ENCODE measurements around the gene CERK. TPM values are rescaled to one million over a fixed set of nuclear protein-coding genes. Genes with fewer than 3 reads are reported as not detected.
A peak's percentile ranks its signal among the peaks of the same experiment; 100 is the strongest.

The CERK gene
- polyA plus RNA-seq, 4 donors: 46.1 to 54.9 (median 52.3) TPM

DNA sequence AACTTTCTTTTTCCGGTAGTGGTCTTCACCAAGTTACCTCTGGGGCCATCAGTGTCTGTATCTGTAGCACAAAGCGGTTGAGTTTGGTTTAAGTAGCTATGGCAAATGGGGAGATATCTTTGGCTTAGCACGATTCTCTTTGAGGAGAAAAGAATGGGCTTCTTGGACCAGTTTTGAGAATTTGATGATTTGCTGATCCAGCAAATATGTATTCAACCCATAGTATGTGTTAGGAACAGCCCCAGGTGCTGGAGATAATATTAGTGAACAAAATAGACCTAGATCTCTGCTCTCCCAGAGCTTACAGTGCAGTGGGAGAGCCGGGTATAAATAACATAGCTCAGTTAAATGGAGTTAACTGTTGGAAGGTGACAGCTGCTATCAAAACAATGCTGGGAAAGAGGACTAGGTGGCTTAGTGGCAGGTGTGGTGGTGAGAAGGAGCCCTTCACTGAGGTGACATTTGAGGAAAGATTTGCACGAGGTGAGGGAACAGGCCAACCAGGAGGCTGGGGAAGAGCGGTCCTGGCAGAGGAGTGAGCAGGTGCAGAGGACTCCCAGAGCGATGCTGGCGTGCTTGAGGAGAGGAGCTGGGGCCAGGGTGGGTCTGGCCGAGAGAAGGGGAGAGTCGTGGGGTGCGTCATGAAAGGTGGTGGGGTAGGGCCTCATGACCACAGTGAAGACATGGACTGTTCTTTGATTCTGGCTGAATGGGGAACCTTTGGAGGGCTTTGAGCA lies 29.4 kb upstream of the CERK start:
- no peak for DNase-seq (ENCODE audit: low read depth in 4 of 4, low spot score in 3 of 4)

DNA sequence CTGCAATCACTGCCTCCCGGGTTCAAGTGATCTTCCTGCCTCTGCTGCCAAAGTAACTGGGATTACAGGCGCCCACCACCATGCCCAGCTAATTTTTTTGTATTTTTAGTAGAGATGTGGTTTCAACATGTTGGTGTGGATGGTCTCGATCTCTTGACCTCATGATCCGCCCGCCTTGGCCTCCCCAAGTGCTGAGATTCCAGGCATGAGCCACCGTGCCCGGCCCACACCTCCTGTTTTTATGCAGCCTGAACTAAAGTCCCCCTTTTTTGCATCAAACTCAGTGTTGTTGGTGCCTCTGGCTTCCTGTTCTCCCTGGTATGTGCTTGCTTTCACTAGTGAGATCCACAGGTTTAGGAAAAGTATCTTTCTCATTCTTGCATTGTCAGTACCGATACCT lies 28.6 kb upstream of the CERK start:
- no peak for DNase-seq (ENCODE audit: low read depth in 4 of 4, low spot score in 3 of 4)

DNA sequence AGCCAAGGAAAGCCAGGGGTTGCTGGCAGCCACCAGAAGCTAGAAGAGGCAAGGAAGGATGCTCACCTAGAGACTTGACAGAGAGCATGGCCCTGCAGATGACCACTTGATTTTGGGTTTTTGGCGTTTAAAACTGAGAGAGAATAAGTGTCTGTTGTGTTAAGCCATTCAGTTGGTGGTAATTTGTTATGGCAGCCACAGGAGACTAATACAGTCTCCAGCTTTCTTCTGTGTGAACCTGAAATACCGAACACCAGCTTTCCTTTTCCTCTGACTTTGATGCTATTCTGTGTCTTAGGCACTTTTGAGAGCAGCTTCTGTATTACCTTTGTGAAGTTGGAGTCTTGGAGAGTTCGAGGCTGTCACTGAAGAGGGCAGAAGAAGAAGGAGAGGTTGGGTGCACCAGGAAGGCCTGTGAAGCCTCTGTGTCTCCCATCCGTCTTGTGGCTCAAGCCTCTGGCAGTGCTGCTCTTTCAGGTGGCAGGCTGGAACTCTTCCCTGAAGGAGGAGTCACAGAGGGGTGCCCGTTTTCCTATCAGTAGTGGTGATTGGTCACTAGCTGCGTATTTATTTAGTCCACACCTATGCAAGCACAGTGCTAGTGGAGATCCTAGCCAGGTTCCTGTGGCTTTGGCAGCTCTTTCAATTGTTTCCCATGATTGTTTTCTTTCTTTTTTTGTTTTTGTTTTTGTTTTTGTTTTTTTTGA lies 26.9 kb upstream of the CERK start:
- no peak for DNase-seq (ENCODE audit: low read depth in 4 of 4, low spot score in 3 of 4)

DNA sequence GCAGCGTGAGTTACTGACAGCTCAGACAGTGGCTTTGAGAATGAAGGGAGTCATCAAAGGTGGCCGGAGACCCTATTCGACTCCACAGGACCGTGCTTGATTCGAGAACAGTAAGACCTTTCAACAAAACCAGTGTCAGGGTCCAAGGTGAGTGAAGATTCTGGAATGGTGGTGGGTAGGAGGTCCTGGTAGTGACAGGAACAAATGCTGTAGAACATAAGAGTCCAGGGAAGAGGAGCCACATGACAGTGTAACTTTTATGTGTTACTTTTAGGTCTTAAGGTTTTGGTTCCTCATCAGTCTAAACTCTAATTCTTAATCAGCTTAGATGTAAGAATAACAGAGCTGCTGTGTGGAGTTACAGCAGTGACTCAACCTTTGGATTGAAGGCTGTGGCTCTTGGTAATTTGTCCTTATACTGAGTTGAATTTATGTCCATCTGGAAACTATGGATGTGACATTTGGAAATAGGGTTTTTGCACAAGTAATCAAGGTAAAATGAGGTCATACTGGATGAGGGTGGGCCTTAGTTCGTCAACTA lies 26.2 kb upstream of the CERK start:
- no peak for DNase-seq (ENCODE audit: low read depth in 4 of 4, low spot score in 3 of 4)

DNA sequence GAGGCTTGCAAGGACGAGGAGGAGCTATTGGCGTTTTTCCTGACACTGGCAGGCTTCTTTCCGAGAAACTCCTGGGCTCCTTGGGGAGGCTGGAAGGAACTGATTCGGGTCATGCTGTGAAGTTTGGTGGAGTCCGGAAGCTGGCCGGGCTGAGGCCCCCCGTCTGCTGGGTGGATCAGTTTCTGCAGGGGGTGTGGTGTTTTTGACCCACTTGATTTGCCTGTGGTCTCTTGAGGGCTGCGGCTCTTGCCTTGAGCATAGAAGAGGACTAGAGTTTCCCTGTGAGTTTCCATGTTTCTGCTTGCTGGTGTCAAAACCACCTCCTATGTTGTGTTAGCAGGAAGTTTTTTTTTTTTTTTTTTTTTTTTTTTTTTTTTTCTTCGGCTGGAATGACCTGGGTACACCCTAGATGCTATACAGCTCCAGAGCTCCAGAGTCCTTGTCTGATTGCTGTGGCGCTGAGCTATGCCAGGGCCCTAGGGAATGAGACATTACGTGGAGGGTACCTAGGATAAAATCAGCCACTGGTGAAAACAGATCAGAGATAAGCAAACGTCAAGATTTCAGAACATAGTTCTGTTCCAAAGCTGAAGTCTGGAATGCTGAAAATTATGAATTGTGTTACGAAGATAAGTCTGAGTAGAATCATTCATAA lies 25.1 kb upstream of the CERK start:
- DNase-seq (ENCODE audit: low read depth in 4 of 4, low spot score in 3 of 4): no peak

DNA sequence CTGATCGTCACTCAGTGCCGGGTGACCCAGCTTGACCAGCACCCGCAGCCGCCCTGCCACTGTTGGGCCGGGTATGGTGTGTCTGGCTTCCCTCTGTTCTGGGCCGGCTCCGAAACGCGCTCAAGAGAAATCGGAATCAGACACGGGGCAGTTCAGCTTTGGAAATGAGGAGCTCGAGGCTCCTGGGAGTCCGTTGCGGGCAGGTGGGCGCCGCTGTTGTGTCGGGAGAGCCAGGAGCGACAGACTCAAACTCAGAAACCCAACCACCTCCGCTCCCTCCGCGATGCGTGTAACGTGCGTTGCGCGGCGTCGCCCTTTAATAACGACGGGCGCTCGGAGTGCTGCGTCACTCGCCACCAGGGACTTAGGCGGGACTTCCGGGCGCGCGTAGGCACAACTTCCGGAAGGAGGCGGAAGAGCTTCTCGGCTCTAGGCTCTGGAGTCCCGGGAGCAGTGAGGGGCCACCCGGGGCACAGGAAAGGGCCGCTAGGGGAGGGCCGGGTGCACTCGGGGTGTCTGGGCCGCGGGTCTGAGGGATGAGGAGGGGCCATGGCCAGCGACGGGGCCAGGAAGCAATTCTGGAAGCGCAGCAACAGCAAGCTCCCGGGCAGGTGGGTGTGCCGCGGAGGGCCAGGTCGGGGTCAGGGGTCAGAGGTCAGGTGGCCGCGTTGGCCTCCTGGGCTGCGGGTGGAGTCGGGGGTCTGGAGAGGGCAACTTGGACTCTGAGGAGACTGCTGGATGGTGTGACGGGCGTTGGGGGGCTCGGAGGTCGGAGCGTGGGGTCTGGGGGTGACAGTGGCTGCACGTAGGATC lies 24.4 kb upstream of the CERK start, which contains the start of gene TBC1D22A:
TSS of gene TBC1D22A (plus strand) at position 413 of the 813 bp plus-strand sequence. CDS start at position 550, 137 bp downstream.
- peak; percentile 85 to 91 (median 88) for DNase-seq (ENCODE audit: low read depth in 4 of 4, low spot score in 3 of 4)

DNA sequence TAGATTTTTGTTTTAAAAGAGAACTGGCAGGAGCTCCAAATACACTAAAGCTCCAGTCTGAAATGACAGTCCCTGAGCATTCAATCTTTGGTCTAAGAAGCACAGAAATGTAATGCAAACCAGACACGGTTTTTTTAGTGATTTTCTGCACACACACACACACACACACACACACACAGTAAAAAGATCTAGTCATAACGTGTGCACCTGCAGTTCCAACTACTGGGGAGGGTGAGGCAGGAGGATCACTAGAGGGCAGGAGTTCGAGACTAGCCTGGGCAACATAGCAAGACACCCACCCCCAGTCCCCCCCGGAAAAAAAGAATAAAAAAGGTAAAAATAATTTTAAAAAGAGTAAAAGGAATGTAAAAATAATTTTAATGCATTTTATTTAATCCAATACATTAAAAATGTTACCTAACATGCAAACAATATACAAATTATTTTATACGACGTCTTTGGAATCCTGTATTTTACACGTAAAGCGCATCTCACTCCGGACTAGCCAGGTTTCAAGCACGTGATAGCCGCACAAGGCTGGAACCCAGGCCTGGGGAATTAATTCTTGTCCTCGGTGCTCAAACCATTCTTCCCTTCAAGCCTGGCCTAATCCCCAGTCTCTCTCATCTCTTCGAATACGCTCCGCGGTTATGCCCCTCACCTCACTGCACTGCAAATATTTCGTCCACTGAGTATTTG lies 23.6 kb upstream of the CERK start:
- no peak for DNase-seq (ENCODE audit: low read depth in 4 of 4, low spot score in 3 of 4)

DNA sequence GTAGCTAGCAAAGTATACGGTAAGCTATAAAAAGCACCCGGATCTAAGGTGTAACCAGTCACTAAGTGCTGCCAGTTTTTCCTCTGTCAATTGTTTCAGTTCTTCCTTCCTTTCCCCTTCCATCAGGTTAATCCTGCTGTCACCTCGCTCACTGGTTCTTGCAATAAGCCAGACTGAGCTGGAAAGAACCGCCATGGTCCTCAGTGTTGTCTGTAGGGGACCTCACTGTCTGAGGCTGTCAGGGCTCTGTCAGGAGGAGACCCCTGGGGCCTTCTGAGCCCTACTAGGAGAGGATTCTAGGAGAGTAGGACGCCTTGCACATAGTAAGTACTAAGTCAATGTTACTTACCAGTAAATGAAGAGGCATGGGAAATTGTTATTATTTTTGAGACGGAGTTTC lies 23.0 kb upstream of the CERK start:
- no peak for DNase-seq (ENCODE audit: low read depth in 4 of 4, low spot score in 3 of 4)

DNA sequence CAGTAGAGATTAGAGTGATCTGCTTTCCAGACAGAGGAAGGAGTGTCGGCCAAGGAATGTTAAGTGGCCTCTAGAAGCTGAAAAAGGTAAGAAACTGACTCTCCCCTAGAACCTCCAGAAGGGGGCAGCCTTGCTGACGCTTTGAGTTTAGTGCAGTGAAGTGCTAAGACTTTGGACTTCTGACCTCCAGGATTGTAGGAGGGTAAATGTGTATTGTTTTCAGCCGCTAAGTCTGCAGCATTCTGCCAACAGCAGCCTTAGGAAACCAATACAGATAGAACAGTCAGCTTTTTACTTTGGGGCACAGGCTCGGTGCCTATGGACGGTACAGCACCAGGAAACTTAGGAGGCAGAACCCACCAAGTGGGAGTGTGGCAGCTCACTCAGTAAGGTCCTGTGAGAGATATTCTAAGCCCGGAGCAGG lies 20.8 kb upstream of the CERK start:
- DNase-seq (ENCODE audit: low read depth in 4 of 4, low spot score in 3 of 4): no peak

DNA sequence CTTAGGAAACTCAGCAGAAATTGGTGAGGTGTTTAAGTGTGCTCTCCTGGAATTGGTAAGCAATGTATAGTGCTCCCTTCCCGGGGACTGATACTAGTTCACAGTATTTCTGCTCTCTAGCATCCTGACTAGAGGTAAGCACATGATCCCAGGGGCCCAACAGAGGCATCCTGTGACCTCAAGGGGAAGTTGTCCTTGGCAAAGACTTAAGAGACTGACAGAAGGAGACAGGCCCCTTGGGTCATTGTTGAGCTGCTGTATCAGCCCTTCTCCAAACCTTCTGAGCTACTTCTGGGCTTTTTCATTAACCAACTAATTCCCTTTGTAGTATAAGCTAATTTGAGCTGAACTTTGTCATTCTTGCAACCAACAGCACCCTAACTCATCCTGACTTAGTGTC lies 20.1 kb upstream of the CERK start:
- DNase-seq (ENCODE audit: low read depth in 4 of 4, low spot score in 3 of 4): no peak

DNA sequence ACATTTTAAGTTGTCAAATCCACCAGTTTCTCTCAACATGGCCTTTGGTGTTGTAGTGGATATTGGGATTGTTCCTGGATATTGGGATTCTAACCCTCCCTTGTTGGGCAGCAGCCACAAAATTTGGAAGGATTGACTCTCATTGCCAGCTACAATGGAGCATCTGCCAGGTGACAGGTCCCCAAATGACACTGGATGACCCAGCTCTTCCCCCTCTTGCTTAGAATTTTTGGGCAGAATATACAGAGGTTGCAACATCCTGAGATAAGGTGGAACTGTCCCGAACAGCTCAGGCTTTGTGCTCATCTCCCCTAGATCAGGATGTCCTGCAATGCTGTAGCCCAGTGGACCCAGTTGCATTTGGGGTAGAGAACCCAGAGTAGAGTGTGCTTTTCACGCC lies 19.1 kb upstream of the CERK start:
- no peak for DNase-seq (ENCODE audit: low read depth in 4 of 4, low spot score in 3 of 4)

DNA sequence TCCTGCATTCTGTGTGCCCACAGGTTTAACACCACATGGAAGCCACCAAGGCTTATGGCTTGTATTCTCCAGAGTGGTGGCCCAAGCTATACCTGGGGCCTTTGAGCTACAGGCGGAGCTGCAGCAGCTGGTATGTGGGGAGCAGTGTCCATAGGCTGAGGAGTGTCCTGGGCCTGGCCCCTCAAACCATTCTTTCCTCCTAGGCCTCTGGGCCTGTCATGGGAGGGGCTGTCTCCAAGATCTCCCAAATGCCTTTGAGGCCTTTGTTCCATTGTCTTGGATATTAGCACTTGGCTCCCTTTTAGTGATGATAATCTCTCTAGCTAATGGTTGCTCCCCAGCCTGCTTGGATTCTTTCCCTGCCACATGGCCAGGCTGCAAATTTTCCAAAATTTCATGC lies 18.0 kb upstream of the CERK start:
- DNase-seq (ENCODE audit: low read depth in 4 of 4, low spot score in 3 of 4): no peak

DNA sequence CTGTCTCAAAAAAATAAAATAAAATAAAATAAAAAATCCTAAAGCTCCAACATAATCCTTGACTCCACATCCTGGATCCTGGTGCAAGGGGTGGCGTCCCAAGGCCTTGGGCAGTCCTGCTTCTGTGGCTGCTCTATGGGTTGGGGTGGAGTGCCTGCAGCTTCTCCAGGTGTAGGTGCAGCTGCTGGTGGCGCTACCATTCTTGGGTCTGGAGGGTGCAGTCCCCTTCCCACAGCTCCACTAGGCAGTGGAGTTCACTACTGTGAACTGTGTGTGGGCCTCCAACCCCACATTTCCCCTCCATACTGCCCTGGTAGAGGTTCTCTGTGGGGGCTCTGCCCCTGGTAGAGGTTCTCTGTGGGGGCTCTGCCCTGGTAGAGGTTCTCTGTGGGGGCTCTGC lies 17.5 kb upstream of the CERK start:
- DNase-seq (ENCODE audit: low read depth in 4 of 4, low spot score in 3 of 4): no peak

DNA sequence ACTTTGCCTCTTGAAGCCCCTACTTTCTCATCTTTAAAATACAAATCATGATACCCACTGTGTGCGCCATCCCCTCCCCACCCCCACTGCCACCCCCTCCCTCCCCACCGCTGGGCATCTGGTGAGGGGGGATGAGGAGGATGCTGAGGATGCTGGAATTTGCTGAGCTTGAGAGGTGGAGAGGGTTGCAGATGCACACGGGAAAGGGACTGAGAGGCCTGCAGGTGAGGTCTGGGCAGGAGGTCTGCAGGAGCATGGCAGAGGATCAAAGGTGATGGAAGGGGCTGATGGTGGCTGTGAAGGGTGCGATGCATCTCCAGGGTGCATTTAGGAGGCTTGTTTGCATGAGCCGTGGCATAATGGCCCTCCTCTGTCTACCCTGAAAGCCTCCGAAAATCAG lies 16.8 kb upstream of the CERK start:
- no peak for DNase-seq (ENCODE audit: low read depth in 4 of 4, low spot score in 3 of 4)

DNA sequence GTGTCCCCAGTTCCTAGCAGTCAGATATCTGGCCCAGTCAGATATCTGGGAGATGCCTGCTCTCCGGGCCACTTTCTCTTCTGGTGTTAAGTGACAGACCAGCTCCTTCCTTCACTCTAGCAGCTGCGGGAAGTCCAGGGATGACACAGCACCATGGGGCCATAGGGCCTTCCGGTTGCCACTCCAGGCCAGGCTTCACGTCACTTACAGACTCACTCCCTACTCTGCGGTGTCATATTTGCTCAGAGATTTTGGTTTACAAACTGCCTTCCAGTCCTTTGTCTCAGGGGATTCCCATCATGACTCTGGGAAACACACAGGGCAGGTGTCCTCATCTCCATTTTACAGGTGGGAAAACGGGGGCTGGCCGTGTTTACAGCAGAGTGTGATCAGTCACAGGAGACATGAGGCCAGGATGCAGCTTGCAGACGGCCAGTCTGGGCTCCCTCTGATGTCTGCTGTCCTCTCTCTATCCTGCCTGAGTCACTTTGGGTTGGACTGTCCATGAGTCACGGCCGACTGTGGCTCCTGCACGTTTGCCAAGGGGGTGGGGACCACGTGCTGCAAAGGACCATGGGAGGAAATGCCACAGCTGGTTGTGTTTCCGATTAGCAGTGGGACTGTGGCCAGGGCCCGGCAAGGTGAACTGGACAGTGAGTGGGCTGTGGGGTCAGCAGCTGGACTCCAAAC lies 16.2 kb upstream of the CERK start:
- no peak for DNase-seq (ENCODE audit: low read depth in 4 of 4, low spot score in 3 of 4)

DNA sequence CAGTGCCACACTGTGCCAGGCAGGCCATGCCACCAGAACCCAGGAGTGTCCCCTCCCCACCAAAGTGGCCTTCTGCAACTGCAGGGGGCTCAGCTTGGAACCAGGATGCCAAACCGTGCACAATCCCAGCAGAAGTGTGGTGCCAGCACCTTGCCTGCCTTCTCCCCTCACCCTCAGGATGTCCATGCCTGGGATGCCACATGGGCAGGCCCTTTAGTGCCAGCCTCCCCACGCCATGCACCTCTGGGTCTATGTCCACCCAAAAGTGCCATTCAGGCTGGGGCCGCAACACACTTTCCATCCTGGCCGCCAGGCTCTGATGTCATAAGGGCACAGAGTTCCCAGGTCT lies 15.7 kb upstream of the CERK start:
- no peak for DNase-seq (ENCODE audit: low read depth in 4 of 4, low spot score in 3 of 4)

DNA sequence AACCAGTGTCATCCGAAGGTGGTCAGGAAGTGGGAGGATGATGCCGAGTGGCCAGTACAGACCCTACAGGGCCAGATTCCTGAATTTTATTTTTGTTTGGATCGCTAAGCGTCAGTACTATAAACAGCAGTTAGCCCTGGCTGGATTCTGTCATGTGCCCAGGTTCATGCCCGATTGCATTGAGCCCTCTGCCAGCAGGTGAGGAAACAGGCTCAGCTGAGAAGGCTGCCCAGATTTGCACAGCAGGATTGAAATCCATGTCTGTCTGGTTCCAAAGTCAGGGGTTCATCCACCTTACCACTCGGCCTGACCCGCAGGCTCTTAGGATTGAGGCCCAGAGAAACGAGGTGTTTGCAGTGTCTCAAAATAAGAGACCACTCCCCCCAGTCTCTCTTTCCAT lies 15.3 kb upstream of the CERK start:
- DNase-seq (ENCODE audit: low read depth in 4 of 4, low spot score in 3 of 4): no peak

DNA sequence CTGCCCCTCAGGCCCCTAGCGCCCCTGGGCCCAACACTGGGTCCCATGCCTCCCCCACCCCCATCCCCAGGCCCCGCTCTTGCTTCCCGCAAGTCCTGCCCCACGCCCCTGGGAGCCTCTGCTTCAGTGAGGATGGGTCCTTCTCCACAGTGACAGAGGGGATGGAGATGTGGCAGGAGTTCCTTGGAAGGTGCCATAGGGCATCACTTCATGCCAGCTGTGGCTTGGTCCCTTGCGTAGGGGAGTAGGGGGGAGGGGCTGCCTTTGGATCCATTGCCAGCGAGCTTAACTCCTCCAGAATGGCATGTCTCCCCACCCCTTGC lies 14.9 kb upstream of the CERK start:
- DNase-seq (ENCODE audit: low read depth in 4 of 4, low spot score in 3 of 4): no peak

DNA sequence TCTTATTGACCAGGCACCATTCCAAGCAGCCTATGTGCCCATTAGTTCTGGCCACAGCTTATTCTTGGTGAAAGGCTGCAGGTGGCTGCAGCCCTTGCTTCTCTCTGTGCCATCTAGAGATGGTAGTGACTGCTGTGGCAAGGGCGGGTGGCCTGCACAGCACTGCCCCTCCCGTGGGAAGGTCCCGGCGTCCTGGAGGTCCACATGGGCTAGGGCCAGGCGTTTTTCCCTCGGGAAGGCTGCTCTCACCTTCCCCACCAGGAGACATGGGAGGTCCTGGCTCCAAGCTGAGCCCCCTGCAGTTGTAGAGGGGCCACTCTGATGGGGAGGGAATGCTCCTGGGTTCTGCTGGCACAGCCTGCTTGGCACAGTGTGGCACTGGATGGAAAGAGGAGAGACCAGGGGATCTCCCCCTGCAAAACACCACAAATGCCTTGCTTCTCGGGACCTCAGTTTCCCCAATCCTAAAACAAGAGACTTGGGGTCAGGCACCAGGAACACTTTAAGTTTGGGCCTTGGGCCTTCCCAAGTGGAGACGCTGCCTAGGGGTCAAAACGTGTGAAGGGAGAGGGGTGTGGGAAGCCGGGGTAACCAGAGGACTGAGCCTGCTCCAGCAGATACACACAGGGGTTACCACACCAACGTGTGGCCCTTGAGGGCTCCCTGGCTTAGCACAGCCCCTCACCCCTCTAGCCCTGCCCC lies 14.4 kb upstream of the CERK start:
- no peak for DNase-seq (ENCODE audit: low read depth in 4 of 4, low spot score in 3 of 4)

Data from right renal pelvis (tissue), 4 donors.